ENCODE data around the gene FABP3.
"Not testable (repeated sequence)": the region's sequence is repeated elsewhere in the genome, so short reads cannot be mapped to it uniquely, and the experiment has no call there.

Gene FABP3

GRCh38 chr1:31387612-31388011 is 14.7 kb upstream of the FABP3 start (continued):
- TF ChIP-seq PRDM6 (tag by site-specific recombination; IDR thresholded peaks at IDR 0.05): no peak

- H3K27ac ChIP-seq (ENCODE audit: extremely low read depth, low read depth, low read length); H3K36me3 ChIP-seq (ENCODE audit: control insufficient read depth in 2 of 2, insufficient read depth in 1 of 2, low read length in 2 of 2); H3K4me3 ChIP-seq (ENCODE audit: low read depth, low read length); H3K4me1 ChIP-seq (ENCODE audit: control insufficient read depth, insufficient read depth, low read length); H3K9me3 ChIP-seq (ENCODE audit: control insufficient read depth, insufficient read depth, low read depth, low read length); POLR2A ChIA-PET: not testable (repeated sequence)
- CTCF ChIA-PET: interaction anchor here (0.7 kb wide), 1 partner anchor 8 kb away, joined by 4 read pairs; no protein-coding TSS in a partner anchor
- TF ChIP-seq ZNF558 (tag by site-specific recombination; IDR thresholded peaks at IDR 0.05) (peak; percentile 58; the same call in 1 of the 2 replicates), ZFHX2 (tag by site-specific recombination; conservative IDR thresholded peaks at IDR 0.05) (peak; percentile 94), HIC1 (tag by site-specific recombination; IDR thresholded peaks at IDR 0.05) (peak; percentile 76), ZBTB21 (tag by site-specific recombination; IDR thresholded peaks at IDR 0.05) (peak; percentile 86), ZNF398 (tag by site-specific recombination; IDR thresholded peaks at IDR 0.05) (peak; percentile 54; the same call in 1 of the 2 replicates), PATZ1 (tag by site-specific recombination; IDR thresholded peaks at IDR 0.05) (peak; percentile 73), ZNF692 (tag by site-specific recombination; IDR thresholded peaks at IDR 0.05) (peak; percentile 71), ZSCAN4 (tag by site-specific recombination; IDR thresholded peaks at IDR 0.05) (peak; percentile 85), SP2 (tag by site-specific recombination; IDR thresholded peaks at IDR 0.05) (peak; percentile 23; the same call in 1 of the 2 replicates), ZNF146 (tag by site-specific recombination; IDR thresholded peaks at IDR 0.05) (0 out of 2 replicates have a peak, but pooled peaks have one; percentile 13), ZBTB10 (tag by site-specific recombination; IDR thresholded peaks at IDR 0.05) (0 out of 2 replicates have a peak, but pooled peaks have one; percentile 33), KLF17 (tag by site-specific recombination; IDR thresholded peaks at IDR 0.05) (peak; percentile 35; the same call in 1 of the 2 replicates), ZNF629 (tag by site-specific recombination; IDR thresholded peaks at IDR 0.05) (peak; percentile 87), EGR2 (tag by site-specific recombination; IDR thresholded peaks at IDR 0.05; ENCODE audit: low read depth) (peak; percentile 94), ZNF366 (tag by site-specific recombination; conservative IDR thresholded peaks at IDR 0.05) (0 out of 2 replicates have a peak, but pooled peaks have one; percentile 30), ATF2 (tag by site-specific recombination; IDR thresholded peaks at IDR 0.05; ENCODE audit: low read depth) (peak; percentile 96), ZFP69B (tag by site-specific recombination; IDR thresholded peaks at IDR 0.05) (peak; percentile 59; the same call in 1 of the 2 replicates)
These were observed 13.8 kb upstream of the FABP3 start for GRCh38 chr1:31386576-31387243.

Measured in HEK293 (cell line).